CD4-positive, alpha-beta T cell (primary cell): Measurements from ENCODE around the gene OLAH. TPM values are rescaled to one million over a fixed set of nuclear protein-coding genes. Genes with fewer than 3 reads are reported as not detected.

Experiments used
- ATAC-seq: fragments of 200-7000 bp; cut with Tn5 transposase; one replicate; pipeline ENCODE4 v1.10.0; 2022; ENCODE audit warnings: mild to moderate bottlenecking; ENCODE audit not compliant: poor library complexity
- CTCF ChIA-PET: fragments of 350-600 bp; sonication (Branson Sonifier 250); formaldehyde crosslinking; loops from one replicate; lab custom pipeline; 2021; ENCODE audit warnings: antibody characterized with exemption, inconsistent platforms; lab: Charles Lee
- POLR2A ChIA-PET: fragments of 350-600 bp; sonication (Branson Sonifier 250); formaldehyde crosslinking; loops from one replicate; lab custom pipeline; 2021; ENCODE audit warnings: antibody characterized with exemption, inconsistent platforms; lab: Charles Lee
- DNase-seq, 14 experiments: peaks; one replicate each; pipeline ENCODE4 v3.0.0-alpha.2; 2013 to 2020; ENCODE audit warnings: mixed read lengths in 2 of 14
- H3K27ac ChIP-seq, 2 donors: one replicate each; pipeline versions ENCODE4 v1.5.1 to v1.7.0; 2013; ENCODE audit warnings: low read length in 2 of 2, low read depth in 1 of 2, mild to moderate bottlenecking in 1 of 2
- H3K27me3 ChIP-seq, 2 experiments: 1 replicate in 1 of 2; 2 replicates in 1 of 2; pipeline versions ENCODE4 v1.6.1 to v1.7.0; 2013; ENCODE audit warnings: low read length in 2 of 2, control low read depth in 1 of 2, mild to moderate bottlenecking in 1 of 2, moderate library complexity in 1 of 2; ENCODE audit not compliant: insufficient read depth in 2 of 2, control insufficient read depth in 1 of 2
- H3K36me3 ChIP-seq: one replicate; pipeline ENCODE4 v1.6.1; 2013; ENCODE audit warnings: low read length, control low read depth; ENCODE audit not compliant: insufficient read depth
- H3K4me1 ChIP-seq: one replicate; pipeline ENCODE4 v1.6.1; 2013; ENCODE audit warnings: low read length, control low read depth; ENCODE audit not compliant: insufficient read depth
- H3K4me3 ChIP-seq: one replicate; pipeline ENCODE4 v1.5.1; 2013; ENCODE audit warnings: mild to moderate bottlenecking, low read length, moderate library complexity
- H3K9me3 ChIP-seq, 2 experiments: 1 replicate in 1 of 2; 2 replicates in 1 of 2; pipeline versions ENCODE4 v1.6.1 to v1.7.0; 2013; ENCODE audit warnings: low read length in 2 of 2, mild to moderate bottlenecking in 2 of 2, control low read depth in 1 of 2, moderate library complexity in 1 of 2; ENCODE audit not compliant: control insufficient read depth in 1 of 2, insufficient read depth in 1 of 2
- H3K27ac Mint-ChIP-seq: one replicate; pipeline ENCODE4 v1.8.0; 2020; ENCODE audit warnings: mixed read lengths
- H3K27me3 Mint-ChIP-seq: one replicate; pipeline ENCODE4 v1.8.0; 2021; ENCODE audit warnings: mixed read lengths
- H3K36me3 Mint-ChIP-seq: one replicate; pipeline ENCODE4 v1.8.0; 2021; ENCODE audit warnings: low read depth, mixed read lengths
- H3K4me1 Mint-ChIP-seq: one replicate; pipeline ENCODE4 v1.8.0; 2021; ENCODE audit warnings: low read depth, mixed read lengths
- H3K4me3 Mint-ChIP-seq: one replicate; pipeline ENCODE4 v1.8.0; 2020; ENCODE audit warnings: mild to moderate bottlenecking, mixed read lengths
- H3K9me3 Mint-ChIP-seq: one replicate; pipeline ENCODE4 v1.8.0; 2020; ENCODE audit warnings: mixed read lengths
- intact Hi-C, 2 experiments: fragments of 100-400 bp; cut with DNase I in 1 of 2; cut with micrococcal nuclease in 1 of 2; formaldehyde crosslinking; loops; one replicate each; pipeline versions ENCODE4 v1.15.1 to v1.9.0; 2023 to 2025; cut with DNase I, micrococcal nuclease
- total RNA-seq, 174 experiments: library from RNA in 2 of 174; stranded (reverse) in 2 of 174; gene quantifications; one replicate each; pipeline ENCODE4 v1.2.3 and lab custom pipeline; 2021 to 2026
- TF ChIP-seq, protein P1 (sequence below): fragments of 200-600 bp; IDR thresholded peaks from one replicate; pipeline ENCODE4 v1.8.0; 2022; ENCODE audit warnings: antibody characterized with exemption, mild to moderate bottlenecking

Gene OLAH
- total RNA-seq, 2 experiments from 2014 or later = 0.22 to 0.34 TPM

DNA sequence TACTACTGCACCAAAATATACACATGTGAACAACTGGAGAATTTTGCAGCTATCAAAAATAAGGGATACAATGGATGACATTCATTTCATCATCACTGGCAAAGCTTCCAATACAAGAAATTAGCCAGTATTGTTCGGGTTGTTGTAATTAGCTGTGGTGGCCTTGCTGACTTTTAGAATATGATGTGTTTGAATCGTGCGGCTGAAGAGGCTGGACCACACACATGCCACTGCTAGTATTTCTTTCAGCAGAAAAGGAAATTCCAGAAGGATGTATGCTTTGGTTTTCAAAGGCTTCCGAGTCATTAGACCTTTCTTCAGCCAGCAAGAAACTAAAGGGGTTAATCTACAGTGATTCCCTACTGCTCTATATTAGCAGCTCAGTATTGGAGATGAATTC lies 70.0 kb downstream of the OLAH start:
- no peaks in the 10 kb centered on the region for H3K9me3 ChIP-seq
- no peak overlapping the region for H3K4me3 ChIP-seq
- POLR2A ChIA-PET = interaction anchor here (0.7 kb wide), 1 partner anchor 343 kb away, joined by 3 read pairs; no protein-coding TSS in a partner anchor
- TF ChIP-seq, protein P1, sequence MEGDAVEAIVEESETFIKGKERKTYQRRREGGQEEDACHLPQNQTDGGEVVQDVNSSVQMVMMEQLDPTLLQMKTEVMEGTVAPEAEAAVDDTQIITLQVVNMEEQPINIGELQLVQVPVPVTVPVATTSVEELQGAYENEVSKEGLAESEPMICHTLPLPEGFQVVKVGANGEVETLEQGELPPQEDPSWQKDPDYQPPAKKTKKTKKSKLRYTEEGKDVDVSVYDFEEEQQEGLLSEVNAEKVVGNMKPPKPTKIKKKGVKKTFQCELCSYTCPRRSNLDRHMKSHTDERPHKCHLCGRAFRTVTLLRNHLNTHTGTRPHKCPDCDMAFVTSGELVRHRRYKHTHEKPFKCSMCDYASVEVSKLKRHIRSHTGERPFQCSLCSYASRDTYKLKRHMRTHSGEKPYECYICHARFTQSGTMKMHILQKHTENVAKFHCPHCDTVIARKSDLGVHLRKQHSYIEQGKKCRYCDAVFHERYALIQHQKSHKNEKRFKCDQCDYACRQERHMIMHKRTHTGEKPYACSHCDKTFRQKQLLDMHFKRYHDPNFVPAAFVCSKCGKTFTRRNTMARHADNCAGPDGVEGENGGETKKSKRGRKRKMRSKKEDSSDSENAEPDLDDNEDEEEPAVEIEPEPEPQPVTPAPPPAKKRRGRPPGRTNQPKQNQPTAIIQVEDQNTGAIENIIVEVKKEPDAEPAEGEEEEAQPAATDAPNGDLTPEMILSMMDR = no peak
- no peaks in the 10 kb centered on the region for H3K27me3 ChIP-seq
- H3K27me3 Mint-ChIP-seq = no peaks in the 10 kb centered on the region
- CTCF ChIA-PET = no interaction called here
- ATAC-seq (no peak), DNase-seq (no peak)
- no peak overlapping the region for H3K27ac Mint-ChIP-seq
- H3K27ac ChIP-seq = no peak overlapping the region
- peaks cover 9% of the 10 kb centered on the region for H3K4me1 Mint-ChIP-seq
- H3K9me3 Mint-ChIP-seq = no peaks in the 10 kb centered on the region
- peaks cover 77% of the 10 kb centered on the region for H3K36me3 ChIP-seq
- H3K4me1 ChIP-seq = no peaks in the 10 kb centered on the region
- H3K4me3 Mint-ChIP-seq = no peak overlapping the region
- peaks cover 33% of the 10 kb centered on the region for H3K36me3 Mint-ChIP-seq
- intact Hi-C loops = no loop called here

DNA sequence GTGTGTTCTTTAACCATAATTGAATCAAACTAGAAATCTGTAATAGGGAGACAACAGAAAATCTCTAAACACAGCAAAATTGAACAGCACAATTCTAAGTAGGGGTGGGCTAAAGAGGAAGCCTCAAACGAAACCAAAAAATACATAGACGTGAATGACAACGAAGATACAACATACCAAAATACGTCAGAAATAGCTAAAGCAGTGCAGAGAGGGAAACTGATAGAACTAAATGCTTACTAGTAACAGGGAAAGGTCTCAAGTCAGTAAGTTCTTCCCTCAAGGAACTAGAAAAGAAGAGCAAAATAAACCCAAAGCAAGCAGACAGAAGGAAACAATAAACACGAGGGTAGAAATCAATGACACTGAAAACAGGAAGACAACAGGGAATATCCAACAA lies 72.5 kb downstream of the OLAH start:
- ATAC-seq = no peak
- Histone ChIP-seq H3K27me3 (no peaks in the 10 kb centered on the region), H3K4me3 (no peak overlapping the region), H3K27ac (no peak overlapping the region), H3K9me3 (no peaks in the 10 kb centered on the region), H3K36me3 (peaks cover 78% of the 10 kb centered on the region), H3K4me1 (no peaks in the 10 kb centered on the region)
- Mint-ChIP-seq H3K27ac (no peak overlapping the region), H3K4me1 (peaks cover 9% of the 10 kb centered on the region), H3K27me3 (no peaks in the 10 kb centered on the region), H3K36me3 (peaks cover 21% of the 10 kb centered on the region), H3K9me3 (no peaks in the 10 kb centered on the region), H3K4me3 (no peak overlapping the region)
- CTCF ChIA-PET = interaction anchor here (1.2 kb wide), 1 partner anchor 10 kb away, joined by 3 read pairs; no protein-coding TSS in a partner anchor
- POLR2A ChIA-PET = no interaction called here
- TF ChIP-seq, protein P1 = no peak
- DNase-seq = no peak
- intact Hi-C loops = no loop called here

DNA sequence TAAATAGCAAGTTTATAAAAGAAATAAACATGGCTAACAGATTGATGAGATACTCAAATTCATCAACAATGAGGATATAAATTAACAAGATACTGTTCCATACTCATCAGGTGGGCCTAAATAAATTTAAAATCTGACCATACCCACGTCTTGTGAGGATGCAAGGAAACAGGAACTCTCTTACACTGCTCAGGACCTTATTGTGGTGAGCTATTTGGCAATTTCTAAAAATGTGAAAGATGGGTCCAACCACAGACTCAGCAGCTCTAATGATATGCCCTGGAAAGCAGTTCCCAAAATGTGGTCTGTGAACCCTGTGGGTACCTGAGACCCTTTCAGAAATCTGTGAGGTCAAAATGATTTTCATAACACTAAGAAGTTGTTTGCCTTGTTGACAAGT lies 74.9 kb downstream of the OLAH start:
- DNase-seq = no peak
- no peaks in the 10 kb centered on the region for H3K9me3 Mint-ChIP-seq
- Histone ChIP-seq H3K27ac (no peak overlapping the region), H3K9me3 (no peaks in the 10 kb centered on the region), H3K27me3 (no peaks in the 10 kb centered on the region), H3K36me3 (peaks cover 58% of the 10 kb centered on the region), H3K4me1 (peaks cover 4% of the 10 kb centered on the region), H3K4me3 (no peak overlapping the region)
- no peak for ATAC-seq
- POLR2A ChIA-PET = no interaction called here
- peaks cover 9% of the 10 kb centered on the region for H3K4me1 Mint-ChIP-seq
- peaks cover 30% of the 10 kb centered on the region for H3K36me3 Mint-ChIP-seq
- CTCF ChIA-PET = no interaction called here
- no peaks in the 10 kb centered on the region for H3K27me3 Mint-ChIP-seq
- TF ChIP-seq, protein P1 = no peak
- no peak overlapping the region for H3K27ac Mint-ChIP-seq
- intact Hi-C loops = no loop called here
- H3K4me3 Mint-ChIP-seq = no peak overlapping the region
